GM12892 (cell line): ENCODE measurements around the gene DNAH10.

Experiments used
- DNase-seq: peaks from one replicate; pipeline ENCODE4 v3.0.0; 2011; ENCODE audit not compliant: insufficient read length
- FAIRE-seq: peaks from 2 replicates; lab custom pipeline; 2011; peaks lifted over from hg19 to GRCh38; lab: Jason Lieb, UNC
- POLR2A ChIP-seq: IDR thresholded peaks from 2 replicates; pipeline ENCODE4 v1.6.1; 2011; ENCODE audit warnings: low read depth, low read length, control low read depth
- POLR2AphosphoS5 ChIP-seq: IDR thresholded peaks from 2 replicates; pipeline ENCODE4 v1.6.1; 2011; ENCODE audit warnings: low read depth, low read length, control low read depth
- TAF1 ChIP-seq: IDR thresholded peaks from 2 replicates; pipeline ENCODE4 v1.6.1; 2011; ENCODE audit warnings: low read depth, mild to moderate bottlenecking, control low read depth, low read length, borderline replicate concordance

The DNAH10 gene

GRCh38 chr12:123923038-123923437 is 160.9 kb downstream of the DNAH10 start:
- no peak for FAIRE-seq

GRCh38 chr12:123923927-123924326 is 161.8 kb downstream of the DNAH10 start:
- no peak for FAIRE-seq
- TF ChIP-seq POLR2AphosphoS5 (no peak), POLR2A (no peak), TAF1 (no peak)
- no peak for DNase-seq

More at GRCh38 chr12:123923038-123923437, 160.9 kb downstream of the DNAH10 start:
- no peak for DNase-seq
- no peak for TF ChIP-seq POLR2AphosphoS5
- TF ChIP-seq TAF1: no peak
- no peak for TF ChIP-seq POLR2A

GRCh38 chr12:123924539-123924938 is 162.4 kb downstream of the DNAH10 start:
- FAIRE-seq: no peak
- DNase-seq: no peak
- TF ChIP-seq TAF1: no peak
- no peak for TF ChIP-seq POLR2A
- TF ChIP-seq POLR2AphosphoS5: no peak

- no peak for TF ChIP-seq TAF1
- TF ChIP-seq POLR2AphosphoS5: no peak
- no peak for TF ChIP-seq POLR2A
- DNase-seq (no peak), FAIRE-seq (no peak)
These were observed 166.3 kb downstream of the DNAH10 start for GRCh38 chr12:123928274-123928865.

- DNase-seq (no peak), FAIRE-seq (no peak)
- TF ChIP-seq POLR2AphosphoS5 (no peak), TAF1 (no peak), POLR2A (no peak)
These were observed 166.8 kb downstream of the DNAH10 start for GRCh38 chr12:123928897-123929296.

- FAIRE-seq (no peak), DNase-seq (no peak)
- TF ChIP-seq POLR2AphosphoS5: no peak
- TF ChIP-seq TAF1: no peak
- TF ChIP-seq POLR2A: no peak
These were observed 168.0 kb downstream of the DNAH10 start for GRCh38 chr12:123929946-123930583.

- FAIRE-seq (no peak), DNase-seq (no peak)
These were observed 169.7 kb downstream of the DNAH10 start for GRCh38 chr12:123931686-123932321.

GRCh38 chr12:123933214-123933613 is 171.1 kb downstream of the DNAH10 start:
- FAIRE-seq (no peak), DNase-seq (no peak)
- TF ChIP-seq POLR2A: no peak
- no peak for TF ChIP-seq TAF1
- TF ChIP-seq POLR2AphosphoS5: no peak

More at GRCh38 chr12:123931686-123932321, 169.7 kb downstream of the DNAH10 start:
- TF ChIP-seq POLR2A (no peak), TAF1 (no peak), POLR2AphosphoS5 (no peak)

GRCh38 chr12:123934016-123934620 is 172.0 kb downstream of the DNAH10 start:
- no peak for TF ChIP-seq POLR2AphosphoS5
- no peak for TF ChIP-seq TAF1
- no peak for TF ChIP-seq POLR2A
- DNase-seq: no peak
- FAIRE-seq: no peak

GRCh38 chr12:123934829-123935228 is 172.7 kb downstream of the DNAH10 start:
- FAIRE-seq (no peak), DNase-seq (no peak)
- TF ChIP-seq TAF1 (no peak), POLR2AphosphoS5 (no peak), POLR2A (no peak)

GRCh38 chr12:123935956-123936355 is 173.9 kb downstream of the DNAH10 start:
- FAIRE-seq (no peak), DNase-seq (no peak)
- TF ChIP-seq POLR2A (no peak), POLR2AphosphoS5 (no peak), TAF1 (no peak)

- no peak for FAIRE-seq
- TF ChIP-seq POLR2AphosphoS5: no peak
- TF ChIP-seq TAF1: no peak
- TF ChIP-seq POLR2A: no peak
- no peak for DNase-seq
These were observed 174.4 kb downstream of the DNAH10 start for GRCh38 chr12:123936471-123936870.
